NCI-H524 treated with DMSO at 0.1 percent for 48 hours (cell line): ENCODE results near the gene MALRD1.

ENCODE experiments used
- DNase-seq: peaks from one replicate; lab custom pipeline; 2025; lab: John Stamatoyannopoulos, UW

The MALRD1 gene

GRCh38 chr10:19048489-19048888, at the start of gene MALRD1:
TSS of gene MALRD1 (plus strand) at chr10:19048801. CDS start at chr10:19048939, 138 bp downstream.
- no peak for DNase-seq

- no peak for DNase-seq
Measured at GRCh38 chr10:19003341-19003740, 45.3 kb upstream of the MALRD1 start.

- DNase-seq = no peak
Measured at GRCh38 chr10:19012111-19012510, 36.5 kb upstream of the MALRD1 start.

- DNase-seq = no peak
Measured at GRCh38 chr10:19014034-19014433, 34.6 kb upstream of the MALRD1 start.

GRCh38 chr10:19014498-19014897, 34.1 kb upstream of the MALRD1 start:
- DNase-seq = no peak

- DNase-seq = no peak
Measured at GRCh38 chr10:19017116-19017890, 31.3 kb upstream of the MALRD1 start.

GRCh38 chr10:19021162-19021561, 27.4 kb upstream of the MALRD1 start:
- DNase-seq = no peak

- DNase-seq = no peak
Measured at GRCh38 chr10:19024611-19025010, 24.0 kb upstream of the MALRD1 start.

- no peak for DNase-seq
Measured at GRCh38 chr10:19031763-19032162, 16.8 kb upstream of the MALRD1 start.

GRCh38 chr10:19033741-19034140, 14.9 kb upstream of the MALRD1 start:
- DNase-seq = no peak

- peak; percentile 70 for DNase-seq
Measured at GRCh38 chr10:19041171-19041570, 7.4 kb upstream of the MALRD1 start.

- DNase-seq = no peak
Measured at GRCh38 chr10:19043431-19043830, 5.2 kb upstream of the MALRD1 start.

- DNase-seq = no peak
Measured at GRCh38 chr10:19046679-19047078, 1.9 kb upstream of the MALRD1 start.

GRCh38 chr10:19048891-19049290, 290 bp downstream of the MALRD1 start:
- DNase-seq = no peak

- no peak for DNase-seq
Measured at GRCh38 chr10:19049567-19049966, 966 bp downstream of the MALRD1 start.

- no peak for DNase-seq
Measured at GRCh38 chr10:19054289-19054835, 5.8 kb downstream of the MALRD1 start.

GRCh38 chr10:19058046-19058445, 9.4 kb downstream of the MALRD1 start:
- no peak for DNase-seq

GRCh38 chr10:19063986-19064385, 15.4 kb downstream of the MALRD1 start:
- DNase-seq = no peak

GRCh38 chr10:19071946-19072345, 23.3 kb downstream of the MALRD1 start:
- DNase-seq = no peak

GRCh38 chr10:19077276-19077675, 28.7 kb downstream of the MALRD1 start:
- no peak for DNase-seq

- DNase-seq = peak; percentile 64
Measured at GRCh38 chr10:19096501-19097073, 48.0 kb downstream of the MALRD1 start.

- no peak for DNase-seq
Measured at GRCh38 chr10:19097151-19097550, 48.5 kb downstream of the MALRD1 start.

- DNase-seq = no peak
Measured at GRCh38 chr10:19098803-19099202, 50.2 kb downstream of the MALRD1 start.
